GM18502 (cell line): ENCODE data around the gene SAMD14.

Experiments
- ATAC-seq: cut with Tn5 transposase; IDR thresholded peaks from one replicate; pipeline ENCODE4 v1.9.1; 2021; ENCODE audit warnings: mild to moderate bottlenecking; ENCODE audit not compliant: unreplicated experiment, poor library complexity

SAMD14 gene

DNA sequence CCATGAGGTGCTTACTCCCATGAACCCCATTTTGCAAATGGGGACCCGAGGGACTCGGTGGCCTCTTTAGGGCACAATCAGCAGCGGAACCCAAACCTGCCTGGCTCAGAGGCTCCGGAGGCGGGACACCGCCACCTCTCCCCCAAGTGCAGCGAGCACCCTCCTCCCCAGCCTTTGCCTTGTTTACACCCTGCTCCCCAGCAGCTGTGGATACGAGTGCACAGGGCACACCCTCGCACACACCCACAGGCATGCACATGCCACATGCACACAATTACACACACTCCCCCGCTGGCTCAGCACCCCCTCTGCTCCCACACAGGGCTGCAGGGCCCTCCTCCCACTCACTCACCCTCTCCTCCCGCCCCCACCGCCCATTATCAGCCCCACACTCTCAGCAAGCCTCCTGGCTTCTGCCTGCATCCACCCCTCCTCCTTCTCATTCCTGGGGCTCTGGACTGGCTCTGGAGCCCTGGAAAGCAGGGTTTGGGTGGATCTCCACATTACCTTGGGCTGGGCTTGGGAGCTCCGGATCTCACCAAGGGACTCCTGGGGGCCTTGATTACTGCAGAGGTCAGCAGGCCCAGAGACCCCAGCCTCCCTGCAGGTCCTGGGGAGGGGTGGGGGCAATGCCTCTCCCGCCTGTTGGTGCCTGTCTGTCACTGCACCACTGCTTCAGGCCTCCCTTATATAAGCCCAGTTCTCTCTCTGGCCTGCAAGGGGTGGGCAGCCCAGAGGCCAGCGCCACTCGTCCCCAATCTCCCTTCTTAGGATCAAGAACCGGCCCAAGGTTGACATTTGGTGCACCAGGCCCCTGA, 28.4 kb downstream of the SAMD14 start:
- no peak for ATAC-seq

DNA sequence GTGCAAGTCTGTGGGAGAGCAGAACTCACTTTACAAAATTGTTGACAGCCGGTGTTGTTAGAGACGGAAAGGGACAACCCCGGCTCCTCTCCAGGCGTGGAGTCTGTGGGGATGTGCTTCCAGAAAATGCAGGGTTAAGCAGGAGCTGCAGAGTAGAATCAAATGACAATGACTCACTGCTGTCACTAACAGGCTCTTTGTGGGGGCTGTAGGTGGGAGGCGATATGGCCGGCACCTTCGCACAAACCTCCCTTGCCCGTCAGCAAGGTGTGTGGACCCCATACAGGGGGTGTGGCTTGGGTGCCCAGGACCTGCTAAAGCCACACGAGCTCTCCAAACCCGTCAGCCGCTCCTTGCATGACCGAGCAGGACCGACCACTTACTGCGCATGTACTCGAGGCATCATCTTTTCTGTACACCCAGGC, 29.0 kb downstream of the SAMD14 start:
- ATAC-seq, result no peak

DNA sequence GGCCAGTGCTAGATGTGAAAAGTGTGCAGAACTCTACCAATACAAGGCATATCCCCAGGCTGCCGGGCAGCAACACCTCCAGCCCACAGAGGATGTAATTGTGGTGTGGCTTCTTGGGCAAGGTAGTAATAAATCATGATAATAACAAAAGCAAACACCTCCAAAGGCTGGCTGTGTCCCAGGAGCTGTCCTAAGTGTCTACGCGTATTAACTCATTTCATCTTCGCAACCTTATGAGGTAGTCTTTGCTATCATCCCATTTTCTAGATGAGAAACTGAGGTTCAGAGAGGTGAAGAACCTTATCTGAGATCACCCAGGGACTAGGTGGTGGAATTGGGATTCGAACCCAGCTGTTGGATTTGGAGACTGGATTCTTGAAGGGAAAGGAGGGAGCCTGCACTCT, 29.5 kb downstream of the SAMD14 start:
- no peak for ATAC-seq

- no peak for ATAC-seq
Measured at GRCh38 chr17:50099003-50099402, 31.0 kb downstream of the SAMD14 start.

DNA sequence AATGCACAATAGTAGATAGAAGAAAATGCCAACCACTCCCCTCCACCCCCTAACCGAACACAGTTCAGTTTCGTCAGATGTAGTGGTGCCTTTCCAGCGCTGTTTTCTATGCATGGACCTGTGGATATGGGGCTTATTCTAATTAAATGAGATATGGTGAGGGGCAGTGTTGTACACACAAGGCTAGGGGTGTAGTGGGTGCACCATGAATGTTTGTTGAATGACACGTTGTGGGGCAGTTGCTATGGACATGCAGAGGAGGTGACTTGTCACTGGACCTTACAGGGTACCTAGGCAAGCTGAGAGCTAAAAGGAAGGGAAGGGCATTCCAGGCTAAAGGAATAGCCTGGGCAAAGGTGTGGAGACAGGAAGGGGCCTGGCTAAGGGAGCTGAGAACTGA, 31.4 kb downstream of the SAMD14 start:
- no peak for ATAC-seq

GRCh38 chr17:50097926-50098325, 32.0 kb downstream of the SAMD14 start:
- no peak for ATAC-seq

- ATAC-seq, result no peak
Measured at GRCh38 chr17:50097455-50097854, 32.5 kb downstream of the SAMD14 start.

DNA sequence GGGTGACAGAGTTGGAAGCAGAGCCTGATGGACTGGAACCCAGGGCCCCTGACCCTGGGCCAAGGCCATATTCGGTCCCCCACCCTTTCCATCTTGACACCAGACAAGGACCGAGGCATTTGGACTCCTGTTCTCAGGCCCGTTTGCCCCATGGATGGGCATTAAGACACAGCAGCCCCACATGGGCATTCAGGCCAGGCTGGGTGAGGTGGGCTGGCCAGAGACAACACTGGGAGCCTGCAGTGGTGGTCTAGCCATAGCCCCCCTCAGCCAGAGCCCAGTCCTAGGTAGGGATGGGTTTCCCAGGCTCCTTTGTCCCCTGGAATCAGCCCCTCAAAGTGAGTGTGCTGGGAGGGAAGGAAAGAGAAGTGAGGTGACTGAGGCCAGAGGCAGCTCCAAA, 33.2 kb downstream of the SAMD14 start:
- ATAC-seq, result no peak

GRCh38 chr17:50096092-50096491, 33.9 kb downstream of the SAMD14 start:
- ATAC-seq, result no peak

GRCh38 chr17:50095626-50096037, 34.3 kb downstream of the SAMD14 start:
- no peak for ATAC-seq

- ATAC-seq, result peak; percentile 94
Measured at GRCh38 chr17:50094753-50095619, 35.0 kb downstream of the SAMD14 start, which contains the start of gene PDK2. Gene PDK2 (plus strand): TSS chr17:50095351. CDS start chr17:50095436, 85 bp downstream.

GRCh38 chr17:50094243-50094752, 35.7 kb downstream of the SAMD14 start:
- peak; percentile 42 for ATAC-seq

GRCh38 chr17:50093807-50094206, 36.2 kb downstream of the SAMD14 start:
- no peak for ATAC-seq

GRCh38 chr17:50093246-50093645, 36.7 kb downstream of the SAMD14 start:
- no peak for ATAC-seq

DNA sequence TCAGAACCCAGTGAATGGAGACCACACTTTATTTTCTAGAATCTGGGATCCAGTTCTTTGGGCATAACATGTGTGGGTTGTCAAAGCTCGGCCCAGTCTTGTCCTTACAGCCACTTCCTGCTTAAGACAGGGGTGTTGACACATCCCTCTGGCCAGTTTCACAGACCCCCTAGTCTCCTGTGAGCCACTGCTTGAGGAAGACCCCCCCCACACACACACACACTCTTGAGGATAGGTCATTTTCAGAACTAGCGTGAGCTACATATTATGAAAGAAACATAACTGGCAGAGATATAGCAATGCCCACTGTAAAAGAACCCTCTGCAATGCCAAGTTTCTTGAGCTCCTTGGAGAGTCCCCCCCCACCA, 38.1 kb downstream of the SAMD14 start:
- ATAC-seq, result no peak

- no peak for ATAC-seq
Measured at GRCh38 chr17:50090971-50091917, 38.7 kb downstream of the SAMD14 start.

GRCh38 chr17:50090071-50090470, 39.9 kb downstream of the SAMD14 start:
- no peak for ATAC-seq

GRCh38 chr17:50088952-50089825, 40.8 kb downstream of the SAMD14 start:
- ATAC-seq, result no peak

DNA sequence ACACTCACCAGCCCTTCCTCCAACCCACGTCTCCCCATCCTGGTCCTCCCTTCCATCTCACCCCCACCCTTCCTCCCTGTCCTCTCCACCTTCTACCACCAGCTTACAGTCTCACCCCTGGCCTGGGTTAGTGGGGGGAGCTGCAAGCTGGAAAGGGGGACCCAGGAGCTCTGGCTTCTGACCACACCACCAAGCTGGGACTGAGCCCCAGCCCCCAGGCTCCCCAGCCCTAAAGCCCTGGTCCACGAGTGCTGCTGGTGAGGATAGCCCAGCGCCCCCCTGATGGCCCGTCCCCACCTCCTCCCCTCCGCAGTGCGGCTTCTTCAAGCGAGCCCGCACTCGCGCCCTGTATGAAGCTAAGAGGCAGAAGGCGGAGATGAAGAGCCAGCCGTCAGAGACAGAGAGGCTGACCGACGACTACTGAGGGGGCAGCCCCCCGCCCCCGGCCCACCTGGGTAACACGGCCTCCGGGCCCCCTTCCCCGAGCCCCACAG, 42.0 kb downstream of the SAMD14 start:
- no peak for ATAC-seq
